Activated CD8-positive, alpha-beta memory T cell treated with anti-CD3 and anti-CD28 coated beads, Interleukin-2, amount 50 U/mL, for 1 hour (primary cell): ENCODE measurements around the gene CREB5.
"Not testable (repeated sequence)": the region's sequence is repeated elsewhere in the genome, so short reads cannot be mapped to it uniquely, and the experiment has no call there.

Experiments used
- DNase-seq: peaks from one replicate; pipeline ENCODE4 v3.0.0-alpha.2; 2020; ENCODE audit errors: extremely low read depth

The CREB5 gene

DNA sequence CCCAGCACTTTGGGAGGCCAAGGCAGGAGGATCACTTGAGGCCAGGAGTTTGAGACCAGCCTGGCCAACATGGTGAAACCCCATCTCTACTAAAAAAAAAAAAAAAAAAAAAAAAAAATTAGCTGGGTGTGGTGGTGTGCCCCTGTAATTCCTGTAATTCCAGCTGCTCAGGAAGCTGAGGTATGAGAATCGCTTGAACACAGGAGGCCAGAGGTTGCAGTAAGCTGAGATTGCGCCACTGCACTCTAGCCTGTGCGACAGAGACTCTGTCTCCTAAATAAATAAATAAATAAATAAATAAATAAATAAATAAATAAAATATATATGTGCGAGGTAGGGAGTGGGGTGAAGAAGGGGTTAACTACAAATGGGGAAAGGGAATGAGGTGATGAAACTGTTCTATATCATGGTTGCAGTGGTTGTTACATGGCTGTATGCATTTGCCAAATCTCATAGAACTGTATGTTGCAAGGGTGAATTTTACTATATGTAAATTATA lies 199.1 kb downstream of the CREB5 start:
- DNase-seq = not testable (repeated sequence)

GRCh38 chr7:28613262-28613661 lies 200.9 kb downstream of the CREB5 start:
- DNase-seq = no peak

DNA sequence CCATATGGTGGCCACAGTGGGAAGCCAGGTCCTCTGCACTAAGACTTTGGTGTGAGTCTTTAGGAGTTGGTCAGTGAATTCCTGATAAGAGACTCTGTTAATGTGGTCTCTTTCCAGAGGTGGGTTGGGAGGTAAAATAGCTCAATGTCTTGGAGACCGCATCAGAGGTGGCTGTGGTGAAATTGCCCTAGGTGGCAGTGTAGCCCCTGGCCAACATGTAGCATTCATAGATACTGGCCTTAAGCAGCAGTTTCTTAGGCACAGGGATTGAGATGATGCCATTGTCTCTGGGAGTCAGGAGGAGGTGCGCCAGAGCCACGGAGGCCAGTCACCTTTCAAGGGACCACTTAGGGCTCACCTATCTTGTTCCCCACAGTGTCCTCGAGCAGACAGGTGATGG lies 202.8 kb downstream of the CREB5 start:
- no peak for DNase-seq

DNA sequence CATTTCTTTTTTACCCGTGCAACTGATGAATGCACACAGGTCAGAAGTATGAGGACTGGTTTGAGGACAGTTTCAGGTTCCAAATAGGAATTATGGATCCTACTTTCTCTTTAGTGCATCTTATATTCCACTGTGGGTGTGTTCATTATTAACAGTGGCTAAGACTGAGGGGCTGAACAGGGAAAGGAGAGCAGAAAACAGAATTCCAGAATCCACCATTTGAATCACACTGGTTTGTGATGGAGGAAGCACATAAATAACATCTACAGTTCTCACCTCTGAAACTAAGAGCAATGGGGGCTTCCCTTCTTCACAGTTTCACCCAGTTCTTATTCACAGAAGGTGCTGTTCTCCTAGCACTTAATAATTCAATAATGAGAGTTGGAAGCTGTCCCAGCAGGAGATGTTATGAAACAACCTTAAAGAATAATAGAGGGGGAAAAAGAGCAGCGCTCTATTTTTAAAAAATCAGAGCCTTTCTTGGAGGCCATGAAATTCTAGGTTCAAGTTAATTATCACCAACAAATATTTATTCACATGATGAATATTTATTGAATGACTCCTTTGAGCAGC lies 205.1 kb downstream of the CREB5 start:
- no peak for DNase-seq

DNA sequence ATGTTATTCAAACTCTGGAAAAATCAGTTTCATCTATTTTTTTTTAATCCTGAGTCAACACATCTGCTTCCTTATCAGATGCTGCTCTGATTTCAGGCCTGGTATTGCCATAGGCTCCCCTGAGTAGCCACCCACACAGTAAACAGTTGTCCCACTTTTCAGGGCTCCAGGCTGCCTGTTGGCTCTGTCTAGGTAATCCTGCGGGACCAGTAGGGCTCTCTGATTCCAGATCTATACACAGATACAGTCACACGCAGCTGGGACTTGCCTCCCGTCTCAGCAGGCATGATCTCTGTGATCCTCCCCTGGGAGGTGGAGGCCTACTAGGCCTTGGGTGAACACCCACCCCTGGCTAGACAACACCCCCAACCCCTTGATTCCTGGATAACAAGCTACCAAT lies 206.1 kb downstream of the CREB5 start:
- DNase-seq = no peak

DNA sequence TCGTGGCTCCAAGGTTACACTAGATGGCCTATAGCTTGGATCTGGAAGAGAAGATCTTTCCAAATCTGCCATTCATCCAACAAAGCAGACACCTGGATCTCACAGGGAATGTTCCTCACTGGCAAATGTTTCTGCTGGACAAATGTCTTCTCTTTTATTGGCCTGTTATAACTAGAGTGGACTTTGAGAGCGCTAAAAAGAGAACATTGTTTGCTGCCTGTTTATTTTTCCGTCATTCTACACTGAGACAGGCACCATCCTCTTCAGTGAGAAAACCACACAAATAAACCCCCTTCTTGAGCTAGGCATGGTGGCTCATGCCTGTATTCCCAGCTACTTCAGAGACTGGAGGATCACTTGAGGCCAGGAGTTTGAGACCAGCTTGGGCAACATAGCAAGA lies 206.9 kb downstream of the CREB5 start:
- no peak for DNase-seq

- DNase-seq = no peak
Measured at GRCh38 chr7:28621369-28621841, 209.1 kb downstream of the CREB5 start.

DNA sequence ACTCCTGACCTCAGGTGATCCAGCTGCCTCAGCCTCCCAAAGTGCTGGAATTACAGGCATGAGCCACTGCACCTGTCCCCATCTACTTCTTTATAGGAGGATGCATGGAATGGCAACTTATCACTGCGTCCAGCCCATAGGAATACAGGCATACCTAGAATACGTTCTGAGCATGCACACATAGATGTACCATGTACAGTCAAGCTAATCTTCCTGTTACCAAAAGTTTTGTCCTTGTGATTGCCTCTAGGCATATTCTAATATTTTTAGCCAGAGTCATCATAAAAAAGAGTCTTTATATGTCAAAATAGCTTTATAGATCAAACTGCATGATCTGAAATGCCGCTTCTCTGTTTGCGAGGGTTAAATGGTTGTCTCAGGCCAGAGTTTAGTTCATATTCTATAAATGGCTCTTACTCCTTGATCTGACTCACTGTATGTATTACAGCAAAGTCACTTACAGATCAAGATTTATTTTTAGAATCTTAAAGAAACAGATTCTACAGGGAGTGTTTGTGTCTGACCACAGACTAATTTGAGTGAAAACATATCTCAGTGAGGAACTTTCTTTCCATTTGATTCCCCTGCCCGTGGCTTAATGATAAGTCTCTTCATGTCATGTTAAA lies 210.9 kb downstream of the CREB5 start:
- no peak for DNase-seq

- DNase-seq = no peak
Measured at GRCh38 chr7:28623863-28624262, 211.5 kb downstream of the CREB5 start.

DNA sequence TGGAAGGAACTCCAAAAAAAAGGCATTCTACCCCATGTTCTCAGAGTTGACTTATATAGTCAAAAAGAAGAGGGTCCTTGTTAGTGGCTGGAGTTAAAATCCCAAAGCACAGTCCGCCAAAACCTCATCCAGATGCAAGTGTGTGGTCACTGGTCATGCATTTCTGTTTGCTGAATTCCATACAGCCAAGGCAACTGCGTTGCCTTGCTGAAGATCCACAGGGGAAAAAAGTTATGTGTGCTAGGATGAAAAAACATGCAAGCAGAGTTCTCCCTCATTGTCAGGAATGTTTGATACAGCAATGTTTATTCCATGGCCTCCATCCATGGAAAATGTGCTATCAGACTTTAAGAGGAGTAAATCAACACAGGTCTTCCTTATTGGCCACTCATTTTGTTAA lies 213.1 kb downstream of the CREB5 start:
- no peak for DNase-seq

GRCh38 chr7:28626221-28626620 lies 213.9 kb downstream of the CREB5 start:
- no peak for DNase-seq

GRCh38 chr7:28626624-28627262 lies 214.4 kb downstream of the CREB5 start:
- DNase-seq = no peak

DNA sequence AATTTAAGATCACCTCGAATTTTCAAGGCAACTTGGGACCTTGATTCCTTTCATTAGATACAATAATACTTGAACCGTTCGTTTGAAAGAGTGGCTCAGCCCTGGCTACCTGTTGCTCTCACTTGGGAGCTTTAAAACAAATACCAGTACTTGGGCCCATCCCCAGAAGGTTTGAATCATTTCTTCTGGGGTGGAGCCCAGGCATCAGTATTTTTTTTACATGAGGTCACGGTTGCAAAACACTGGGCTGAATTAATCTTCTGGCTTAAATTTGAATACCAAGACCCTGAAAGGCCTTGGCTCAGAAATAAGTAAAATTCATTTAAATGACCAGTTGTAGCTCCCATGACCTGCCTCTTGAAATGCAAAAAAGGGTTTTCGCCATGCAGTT lies 214.9 kb downstream of the CREB5 start:
- no peak for DNase-seq

DNA sequence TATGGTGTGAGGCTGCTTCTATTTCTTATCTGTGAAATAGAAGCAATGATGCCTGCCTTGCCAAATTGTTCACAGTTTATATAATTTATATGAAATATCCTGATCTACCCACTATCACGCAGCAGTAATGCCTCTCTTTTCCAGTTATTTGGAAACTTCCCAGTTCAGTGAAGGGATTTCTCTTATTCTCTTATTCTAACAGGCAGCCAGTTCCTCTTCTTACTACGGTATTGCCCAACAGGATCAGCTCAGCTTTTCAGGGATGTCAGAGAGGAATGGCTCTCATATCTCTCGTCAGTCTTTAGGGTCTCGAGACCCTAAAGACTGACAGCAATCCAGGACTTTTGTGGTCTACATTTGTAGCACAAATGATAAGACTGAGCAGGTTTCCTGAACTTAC lies 215.6 kb downstream of the CREB5 start:
- DNase-seq = no peak

GRCh38 chr7:28629216-28629842 lies 217.0 kb downstream of the CREB5 start:
- no peak for DNase-seq

GRCh38 chr7:28630350-28630749 lies 218.0 kb downstream of the CREB5 start:
- no peak for DNase-seq

GRCh38 chr7:28631995-28632394 lies 219.7 kb downstream of the CREB5 start:
- DNase-seq = no peak

DNA sequence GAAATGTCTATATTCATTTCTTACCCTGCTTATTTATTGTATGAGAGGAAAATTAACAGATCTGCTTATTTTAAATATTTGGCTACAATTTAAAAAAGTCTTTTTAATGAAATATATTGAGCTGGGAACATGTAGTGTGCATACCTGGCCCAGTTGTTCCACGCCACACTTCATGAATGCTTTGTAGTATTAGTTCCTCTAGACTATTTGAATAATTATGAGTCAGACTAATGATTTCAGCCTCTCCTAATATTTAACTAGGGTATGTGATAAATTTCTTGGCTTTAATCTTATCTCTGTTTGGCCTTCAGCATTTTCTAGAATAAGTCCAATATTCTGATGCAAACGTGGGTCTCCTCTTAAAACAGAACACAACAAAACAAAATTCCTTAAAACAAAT lies 226.6 kb downstream of the CREB5 start:
- DNase-seq = no peak

DNA sequence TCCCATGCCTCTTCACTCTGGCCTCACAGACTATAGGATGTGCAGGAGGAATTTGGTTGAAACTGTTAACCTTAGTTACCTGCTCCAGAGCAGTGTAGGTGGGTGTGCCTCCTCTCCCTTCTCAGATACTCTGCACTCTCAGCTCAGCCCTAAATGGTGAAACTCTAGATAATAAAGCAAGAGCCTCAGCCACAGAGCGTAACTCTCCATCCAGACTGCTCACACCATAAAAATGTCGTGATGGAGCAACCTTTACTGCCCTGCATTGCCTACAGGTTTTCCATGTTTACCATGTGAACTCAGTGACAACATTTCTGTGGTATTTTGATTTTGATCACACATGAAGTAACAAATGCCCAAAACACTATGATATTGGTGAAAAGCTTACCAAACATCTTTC lies 227.7 kb downstream of the CREB5 start:
- DNase-seq = no peak

DNA sequence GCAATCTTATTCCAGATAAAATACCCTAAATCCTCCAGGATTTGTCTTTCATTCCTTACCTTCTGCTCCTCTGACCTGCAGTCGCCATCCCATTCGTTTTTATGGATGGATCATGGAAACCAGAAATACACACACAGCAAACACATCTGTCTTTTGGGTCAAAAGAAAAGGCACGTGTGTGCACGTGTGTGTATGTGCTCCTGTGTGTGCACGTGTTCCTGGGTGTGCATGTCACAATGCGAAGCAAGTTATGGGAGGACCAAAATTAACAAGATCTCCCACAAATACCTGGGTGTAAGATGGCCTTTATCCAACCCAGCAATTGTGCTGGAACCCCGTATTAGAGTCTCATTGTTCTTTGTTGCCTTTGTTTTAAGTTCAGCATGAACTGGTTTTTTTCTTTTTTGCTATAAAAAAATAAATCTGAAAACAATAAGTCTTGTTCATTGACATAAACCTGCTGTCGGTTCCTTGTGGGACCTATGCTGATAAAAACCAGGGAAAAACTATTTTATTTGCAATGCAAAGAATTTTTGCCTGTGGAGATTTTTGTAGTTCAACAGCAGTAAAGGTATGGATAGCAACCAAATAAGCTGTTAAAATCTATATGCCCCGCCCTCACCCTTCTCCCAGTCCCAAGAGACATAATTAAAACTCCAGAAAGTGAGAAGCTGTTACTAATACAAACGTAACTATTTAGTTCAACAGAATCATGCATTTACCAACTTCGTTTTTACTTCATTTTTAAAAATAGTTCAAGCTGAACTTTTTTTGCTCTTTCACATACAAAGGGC lies 229.6 kb downstream of the CREB5 start:
- no peak for DNase-seq

DNA sequence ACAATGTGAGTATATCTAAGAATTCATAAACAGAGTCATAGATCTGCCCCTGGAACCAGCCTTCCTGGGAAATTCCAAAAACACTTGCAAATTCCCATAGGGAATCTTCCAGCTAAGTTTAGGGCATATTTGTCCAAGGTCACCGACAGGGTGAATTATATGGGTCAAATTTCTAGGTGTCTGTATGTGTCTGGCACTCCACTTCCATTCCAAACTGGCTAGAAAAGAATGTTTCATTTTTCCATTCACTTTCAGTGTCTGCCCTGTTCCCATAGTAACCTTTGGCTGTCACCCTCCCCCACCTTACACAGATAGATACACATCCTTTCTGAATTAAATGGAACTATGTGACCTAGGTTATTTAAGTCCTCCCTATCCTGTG lies 230.9 kb downstream of the CREB5 start:
- no peak for DNase-seq
